Stimulated activated CD8-positive, alpha-beta memory T cell treated with anti-CD3 and anti-CD28 coated beads, Interleukin-15, amount 100 ng/mL, for 24 hours (primary cell): ENCODE measurements around the gene CRYGN.

Experiments used
- DNase-seq: peaks from one replicate; pipeline ENCODE4 v3.0.0-alpha.2; 2020; ENCODE audit warnings: low read depth

The CRYGN gene

DNA sequence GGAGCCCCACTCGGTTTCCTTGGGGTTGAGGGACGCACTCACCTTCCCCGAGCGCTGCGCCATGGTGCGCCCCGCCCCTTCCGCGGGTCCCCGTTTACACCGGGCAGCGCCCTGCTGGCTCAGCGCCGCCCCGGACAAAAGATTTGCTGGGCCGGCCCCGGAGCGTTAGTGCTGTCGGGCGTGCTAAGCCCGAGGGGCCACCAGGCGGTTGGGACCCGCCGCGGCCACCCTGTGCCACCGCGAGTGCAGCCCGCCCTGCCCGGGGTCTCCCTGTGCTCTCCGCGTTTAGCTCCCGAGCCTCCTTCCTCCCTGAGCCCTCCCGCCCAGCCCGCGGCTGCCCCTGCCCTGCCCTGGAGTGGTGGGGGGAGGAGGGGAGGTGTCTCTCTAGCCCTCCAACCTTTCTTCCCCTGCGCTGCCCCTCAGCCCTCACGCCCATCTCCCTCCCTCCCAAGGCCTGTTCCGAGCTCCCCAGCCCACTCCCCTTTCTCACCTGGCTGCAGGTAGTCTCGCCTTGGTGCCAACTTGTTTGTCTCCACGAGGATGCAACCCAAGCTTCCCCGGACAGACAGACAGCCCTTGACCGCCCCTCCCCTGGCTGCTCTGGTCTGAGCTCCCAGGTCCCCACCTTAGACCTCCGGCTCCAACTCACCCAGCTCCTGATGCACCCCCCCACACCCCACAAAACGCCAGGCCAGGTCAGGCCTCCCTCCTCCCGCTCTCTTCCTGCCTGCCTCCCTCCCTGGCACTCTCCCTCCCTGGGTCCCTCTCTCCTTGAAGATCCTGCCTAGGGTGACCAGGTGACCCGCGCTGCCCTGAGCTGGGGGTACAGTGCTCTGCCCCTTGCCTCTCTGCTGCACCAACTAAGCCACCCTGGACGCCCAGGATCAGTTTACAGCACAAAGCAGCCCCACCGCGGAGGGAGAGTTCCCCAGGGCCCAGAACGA lies at the start of gene CRYGN:
Gene CRYGN (minus strand): TSS at position 287 of the 944 bp plus-strand sequence. CDS start 224 bp downstream, at position 63.
- no peak for DNase-seq

GRCh38 chr7:151489498-151489897 lies 49.6 kb upstream of the CRYGN start:
- DNase-seq, result no peak

DNA sequence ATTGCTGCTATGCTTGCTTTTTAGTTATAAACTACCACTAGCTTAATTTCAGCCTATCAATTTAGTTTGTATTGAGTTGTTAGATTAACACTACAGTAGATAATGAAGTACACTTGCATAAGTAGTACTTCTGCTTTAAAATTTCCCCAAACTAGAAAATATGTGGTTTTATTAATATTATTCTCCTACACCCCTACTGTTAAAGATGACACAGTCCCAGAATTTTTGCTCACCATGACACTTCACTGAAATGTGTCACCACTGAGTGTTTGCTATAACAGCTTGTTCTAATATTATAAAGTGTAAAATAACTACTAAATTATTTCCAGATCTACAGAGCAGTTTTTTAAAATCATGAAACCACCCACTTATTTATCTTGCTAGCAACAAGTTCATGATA lies 48.2 kb upstream of the CRYGN start:
- DNase-seq, result no peak

DNA sequence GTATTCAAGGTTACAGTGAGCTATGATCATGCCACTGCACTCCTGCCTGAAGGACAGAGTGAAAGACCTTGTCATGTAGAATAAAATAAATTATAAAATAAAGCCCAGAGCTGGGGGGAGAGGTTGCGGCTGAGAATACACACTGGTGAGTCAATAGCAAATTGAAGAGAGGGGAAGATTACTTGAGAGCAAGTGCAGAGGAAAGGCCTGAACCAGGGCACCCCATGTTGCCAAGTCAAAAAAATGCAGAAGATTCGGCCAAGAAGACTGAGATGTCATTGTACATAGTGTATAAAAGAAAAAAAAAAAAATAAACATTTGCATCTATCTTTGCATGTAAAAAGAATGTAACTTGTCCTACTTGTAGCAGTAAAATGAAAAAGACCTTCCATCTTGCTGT lies 47.3 kb upstream of the CRYGN start:
- DNase-seq, result no peak

DNA sequence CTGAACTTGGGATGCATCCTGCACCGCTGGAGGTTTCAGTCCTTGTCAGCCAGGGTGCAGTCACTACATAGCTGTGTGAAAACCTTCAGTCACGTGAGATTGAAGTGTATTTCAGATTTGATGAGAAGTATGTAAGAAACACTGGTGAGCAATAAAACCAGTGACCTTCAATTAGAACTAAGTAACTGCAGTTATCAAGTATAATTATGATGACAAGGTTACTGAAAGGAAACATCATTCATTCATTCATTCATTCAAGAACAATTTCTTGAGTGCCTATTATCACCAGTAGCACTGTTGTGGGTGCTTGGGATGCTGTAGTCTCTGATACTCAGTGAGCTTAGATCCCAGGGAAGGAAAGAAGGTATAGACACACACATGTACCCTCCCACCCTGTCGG lies 46.1 kb upstream of the CRYGN start:
- no peak for DNase-seq

DNA sequence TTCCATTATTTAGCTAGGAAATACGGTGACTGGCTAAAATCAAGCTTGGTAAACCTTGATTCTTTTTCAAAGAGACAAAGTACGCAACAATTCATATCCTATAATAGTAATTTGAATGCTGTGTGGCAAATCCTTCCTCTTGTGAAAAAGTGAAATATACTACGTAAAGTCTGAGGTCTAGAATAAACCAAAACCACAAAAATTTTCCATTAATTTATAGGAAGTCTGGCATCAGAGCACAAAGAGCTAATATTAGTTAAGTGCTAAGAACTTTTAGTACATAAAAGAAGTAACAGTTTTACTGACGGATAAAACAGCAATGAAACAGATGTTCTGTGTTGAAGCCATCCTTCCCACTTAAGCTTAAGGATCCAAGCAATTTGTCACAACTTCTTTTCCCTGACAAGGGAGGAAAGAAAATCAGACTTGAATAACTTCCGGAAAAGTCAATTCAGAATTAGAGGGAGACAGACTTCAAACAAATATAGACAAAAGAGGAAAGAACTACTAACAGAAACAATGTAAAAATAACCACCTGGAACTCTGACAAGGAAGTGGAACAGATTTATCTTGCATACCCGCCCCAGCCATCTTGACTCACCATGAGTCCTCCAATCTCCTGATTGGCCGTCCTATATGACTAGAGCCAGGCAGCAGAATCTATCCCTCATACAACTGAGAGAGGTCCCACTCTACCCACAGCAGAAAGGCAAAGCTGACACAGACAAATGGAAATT lies 45.2 kb upstream of the CRYGN start:
- DNase-seq, result no peak

DNA sequence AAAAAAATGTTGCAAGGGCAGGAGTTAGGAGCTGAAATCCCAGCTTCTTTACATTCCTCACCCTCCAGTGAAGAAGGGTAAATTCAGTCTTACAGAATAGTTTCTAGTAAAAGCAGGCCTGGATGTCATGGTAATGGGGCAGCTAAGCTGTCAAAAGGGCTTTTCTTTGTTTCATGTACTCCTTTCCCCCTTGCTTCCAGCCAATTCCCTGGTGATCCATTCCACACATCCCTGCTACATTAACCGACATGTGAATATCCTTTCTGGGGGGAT lies 43.7 kb upstream of the CRYGN start:
- no peak for DNase-seq

GRCh38 chr7:151482883-151483710 lies 43.2 kb upstream of the CRYGN start:
- DNase-seq, result no peak

GRCh38 chr7:151481650-151482505 lies 41.9 kb upstream of the CRYGN start:
- no peak for DNase-seq

DNA sequence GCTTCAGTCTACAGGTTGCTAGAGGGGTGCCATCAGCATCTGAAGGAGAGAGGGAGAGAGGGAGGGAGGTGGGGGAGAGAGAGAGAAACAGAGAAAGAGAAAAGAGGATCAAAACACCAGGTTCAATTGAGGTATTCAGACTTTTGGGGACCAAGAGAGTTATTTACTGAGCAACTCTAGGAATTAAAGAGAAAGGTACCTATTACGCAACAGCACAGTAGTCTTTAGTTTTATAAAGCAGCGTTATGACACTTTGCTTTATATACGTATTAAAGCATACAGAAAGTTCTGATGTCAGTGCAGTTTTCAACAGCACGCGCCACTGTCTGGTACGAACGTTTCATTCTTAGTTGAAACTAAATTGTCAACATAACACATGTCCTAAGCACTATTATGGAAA lies 37.9 kb upstream of the CRYGN start:
- DNase-seq, result no peak

DNA sequence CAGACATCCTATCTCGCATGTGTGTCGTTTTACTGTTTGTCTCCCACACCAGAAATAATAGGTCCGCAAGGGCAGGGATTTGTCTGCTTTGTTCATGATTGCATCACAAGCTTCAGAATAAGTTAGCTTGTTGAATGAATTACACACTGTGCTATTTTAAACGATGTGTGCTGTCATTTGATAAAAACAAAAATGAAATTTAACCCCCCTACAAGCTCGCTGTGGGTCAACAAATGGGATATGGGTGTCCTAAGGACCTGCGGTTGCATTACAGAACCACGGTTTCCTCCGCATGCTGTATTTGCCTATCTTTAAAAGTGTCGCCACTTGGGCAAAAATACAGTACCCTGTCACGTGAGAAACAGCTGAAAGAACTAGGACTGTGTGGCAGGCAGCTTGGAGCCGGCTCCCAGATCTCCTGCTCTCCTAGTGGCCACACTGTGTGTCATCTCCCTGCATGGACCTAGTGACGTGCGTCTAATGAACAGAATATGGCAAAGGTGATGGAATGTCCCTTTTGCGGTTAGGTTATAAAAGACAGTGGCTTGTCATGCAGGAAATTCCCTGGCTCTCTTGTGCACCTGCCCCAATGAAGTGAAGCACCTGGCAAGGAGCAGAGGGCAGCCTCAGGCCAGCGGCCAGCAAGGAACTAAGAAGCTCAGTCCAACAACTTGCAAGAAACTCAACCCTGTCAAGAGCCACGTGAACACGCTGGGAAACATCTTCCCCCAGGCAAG lies 32.9 kb upstream of the CRYGN start:
- no peak for DNase-seq

- DNase-seq, result no peak
Measured at GRCh38 chr7:151470711-151471110, 30.8 kb upstream of the CRYGN start.

GRCh38 chr7:151469281-151469680 lies 29.3 kb upstream of the CRYGN start:
- no peak for DNase-seq

- no peak for DNase-seq
Measured at GRCh38 chr7:151468217-151469018, 28.5 kb upstream of the CRYGN start.

DNA sequence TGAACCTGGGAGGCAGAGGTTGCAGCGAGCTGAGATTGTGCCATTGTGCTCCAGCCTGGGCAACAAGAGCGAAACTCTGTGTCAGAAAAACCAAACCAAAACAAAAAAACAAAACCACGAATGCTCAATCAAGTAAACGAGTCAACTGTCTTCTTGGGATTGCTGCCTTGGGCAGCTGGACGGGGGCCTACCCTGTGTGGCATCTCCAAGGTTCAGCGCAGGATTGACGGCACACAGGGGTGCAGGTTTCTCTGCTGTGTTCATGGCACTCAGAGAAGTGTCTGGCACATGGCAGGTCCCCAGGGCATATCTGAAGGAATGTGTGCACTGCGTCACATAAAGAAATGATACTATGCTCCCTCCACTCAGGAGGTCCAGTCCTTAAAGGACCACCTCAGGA lies 25.2 kb upstream of the CRYGN start:
- no peak for DNase-seq

DNA sequence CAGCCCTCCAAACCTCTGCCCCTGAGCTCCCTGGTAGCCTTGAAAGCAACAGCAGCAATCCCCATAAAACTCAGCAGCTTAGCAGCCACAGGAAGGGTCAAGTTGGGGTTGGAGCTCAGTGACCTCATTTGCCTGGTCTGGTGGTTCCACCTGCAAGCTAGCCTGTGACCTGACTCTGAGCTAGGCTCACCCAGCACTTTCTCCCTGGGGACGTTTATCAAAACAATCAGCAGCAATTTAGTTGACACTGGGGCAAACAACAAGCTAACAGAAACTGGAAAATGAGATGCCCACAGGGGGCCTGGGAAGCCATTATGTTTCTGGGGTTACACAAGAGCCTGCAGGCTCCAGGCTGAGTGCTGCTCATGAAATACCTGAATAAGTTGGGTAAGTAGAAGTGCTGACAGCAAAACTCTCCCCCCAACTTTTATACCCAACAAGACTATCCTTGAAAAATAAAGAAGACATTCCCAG lies 22.4 kb upstream of the CRYGN start:
- no peak for DNase-seq

- DNase-seq, result no peak
Measured at GRCh38 chr7:151461942-151462230, 21.9 kb upstream of the CRYGN start.

GRCh38 chr7:151461096-151461941 lies 21.4 kb upstream of the CRYGN start:
- no peak for DNase-seq

- no peak for DNase-seq
Measured at GRCh38 chr7:151460474-151460855, 20.5 kb upstream of the CRYGN start.
